Neural cell (in vitro differentiated cells): ENCODE measurements around the gene RGS10. TPM values are rescaled to one million over a fixed set of nuclear protein-coding genes. Genes with fewer than 3 reads are reported as not detected.

Source experiments
- H2AFZ ChIP-seq: fragments of 200-600, 300-800 bp; sonication (generic), shearing (Covaris generic); 2 replicates; pipeline ENCODE4 v1.6.0; 2014; ENCODE audit warnings: low read depth, mild to moderate bottlenecking, antibody characterized with exemption, low read length, moderate library complexity
- H3F3A ChIP-seq: fragments of 200-600 bp; shearing (Covaris generic); 2 replicates; pipeline ENCODE4 v1.6.1; 2016; ENCODE audit warnings: mild to moderate bottlenecking, moderate library complexity, mixed read lengths, antibody characterized with exemption, low read length; ENCODE audit not compliant: insufficient read depth, poor library complexity, severe bottlenecking
- H3K27ac ChIP-seq: fragments of 200-600, 300-800 bp; sonication (generic), shearing (Covaris generic); 2 replicates; pipeline ENCODE4 v1.5.1; 2014; ENCODE audit warnings: mild to moderate bottlenecking, low read length, moderate library complexity
- H3K27me3 ChIP-seq: fragments of 300-800, 200-600 bp; sonication (generic), shearing (Covaris generic); 2 replicates; pipeline ENCODE4 v1.6.0; 2014; ENCODE audit warnings: mild to moderate bottlenecking, low read depth, low read length, moderate library complexity; ENCODE audit not compliant: insufficient read depth
- H3K36me3 ChIP-seq: fragments of 300-800, 200-600 bp; sonication (generic), shearing (Covaris generic); 2 replicates; pipeline ENCODE4 v1.5.1; 2014; ENCODE audit warnings: mild to moderate bottlenecking, antibody characterized with exemption, low read length, moderate library complexity; ENCODE audit not compliant: insufficient read depth
- H3K4me2 ChIP-seq: fragments of 300-800, 200-600 bp; sonication (generic), shearing (Covaris generic); 2 replicates; pipeline ENCODE4 v1.6.0; 2014; ENCODE audit warnings: mild to moderate bottlenecking, low read length
- H3K4me3 ChIP-seq: fragments of 300-800, 200-600 bp; sonication (generic), shearing (Covaris generic); 2 replicates; pipeline ENCODE4 v1.5.1; 2014; ENCODE audit warnings: mild to moderate bottlenecking, low read length, moderate library complexity
- H3K79me2 ChIP-seq: fragments of 200-600 bp; shearing (Covaris generic); replicated peaks from 2 replicates; pipeline ENCODE4 v1.6.0; 2014; ENCODE audit warnings: mild to moderate bottlenecking, low read length, moderate library complexity; ENCODE audit not compliant: insufficient read depth
- H3K9ac ChIP-seq: fragments of 300-800, 200-600 bp; sonication (generic), shearing (Covaris generic); 2 replicates; pipeline ENCODE4 v1.6.1; 2016; ENCODE audit warnings: mild to moderate bottlenecking, low read length, mixed read lengths
- H3K9me2 ChIP-seq: fragments of 200-600 bp; shearing (Covaris generic); 2 replicates; pipeline ENCODE4 v1.6.1; 2016; ENCODE audit warnings: mild to moderate bottlenecking, low read length, mixed read lengths; ENCODE audit not compliant: insufficient read depth
- H3K9me3 ChIP-seq: fragments of 200-600, 300-800 bp; sonication (generic), shearing (Covaris generic); 2 replicates; pipeline ENCODE4 v1.6.1; 2016; ENCODE audit warnings: mild to moderate bottlenecking, mixed run types, low read length, moderate library complexity, mixed read lengths
- H4K20me1 ChIP-seq: fragments of 200-600 bp; shearing (Covaris generic); 2 replicates; pipeline ENCODE4 v1.6.1; 2016; ENCODE audit warnings: mild to moderate bottlenecking, mixed run types; ENCODE audit not compliant: insufficient read depth
- CTCF ChIP-seq: fragments of 450-650 bp; IDR thresholded peaks from 2 replicates; pipeline ENCODE4 v1.5.1; 2014; ENCODE audit warnings: antibody characterized with exemption, mild to moderate bottlenecking, moderate library complexity; ENCODE audit not compliant: poor library complexity, severe bottlenecking
- EP300 ChIP-seq: fragments of 450-650 bp; conservative IDR thresholded peaks from 2 replicates; pipeline ENCODE4 v1.6.1; 2014; ENCODE audit warnings: antibody characterized with exemption, mild to moderate bottlenecking, moderate library complexity; ENCODE audit not compliant: poor library complexity, severe bottlenecking
- EZH2 ChIP-seq: fragments of 200-600, 300-800 bp; shearing (Covaris generic), sonication (generic); IDR thresholded peaks from 2 replicates; pipeline ENCODE4 v1.6.1; 2014; ENCODE audit warnings: antibody characterized with exemption, low read length, borderline replicate concordance, mild to moderate bottlenecking; ENCODE audit not compliant: insufficient read depth, poor library complexity, severe bottlenecking
- MXI1 ChIP-seq: fragments of 450-650 bp; conservative IDR thresholded peaks from 2 replicates; pipeline ENCODE4 v1.6.1; 2014; ENCODE audit warnings: antibody characterized with exemption, mild to moderate bottlenecking; ENCODE audit not compliant: poor library complexity, severe bottlenecking
- POLR2AphosphoS5 ChIP-seq: IDR thresholded peaks from 2 replicates; pipeline ENCODE4 v1.6.1; 2012
- RAD21 ChIP-seq: fragments of 450-650 bp; conservative IDR thresholded peaks from 2 replicates; pipeline ENCODE4 v1.6.1; 2014; ENCODE audit warnings: antibody characterized with exemption, mild to moderate bottlenecking, moderate library complexity
- REST ChIP-seq: IDR thresholded peaks from 2 replicates; pipeline ENCODE4 v1.6.1; 2012; ENCODE audit warnings: borderline replicate concordance
- SMC3 ChIP-seq: fragments of 450-650 bp; conservative IDR thresholded peaks from 2 replicates; pipeline ENCODE4 v1.6.1; 2014; ENCODE audit warnings: antibody characterized with exemption, mild to moderate bottlenecking, moderate library complexity; ENCODE audit not compliant: poor library complexity
- TAF1 ChIP-seq: IDR thresholded peaks from 2 replicates; pipeline ENCODE4 v1.6.1; 2012; ENCODE audit warnings: low read depth
- polyA plus RNA-seq: library from polyadenylated mRNA; depleted of rRNA; stranded (reverse); fragments of >200 nt; gene quantifications from 2 replicates; pipeline ENCODE4 v1.2.3, GENCODE V29; 2014

RGS10 gene
- polyA plus RNA-seq, 1 donor from 2014 or later = 2.6 TPM

GRCh38 chr10:119521443-119522204 is 20.9 kb downstream of the RGS10 start:
- Histone ChIP-seq H3K79me2 (no peaks in the 10 kb centered on the region), H3K27me3 (no peaks in the 10 kb centered on the region), H3K9me3 (no peaks in the 10 kb centered on the region), H3K4me2 (no peak overlapping the region), H2AFZ (no peak overlapping the region), H3F3A (no peaks in the 10 kb centered on the region), H3K9me2 (no peaks in the 10 kb centered on the region), H3K9ac (no peak overlapping the region), H3K4me3 (no peak overlapping the region), H3K27ac (no peak overlapping the region), H4K20me1 (no peaks in the 10 kb centered on the region), H3K36me3 (no peaks in the 10 kb centered on the region)
- TF ChIP-seq EZH2 (no peak), EP300 (no peak), CTCF (no peak), POLR2AphosphoS5 (no peak), SMC3 (no peak), MXI1 (no peak), REST (no peak), RAD21 (no peak)

GRCh38 chr10:119520283-119520682 is 22.2 kb downstream of the RGS10 start:
- no peak overlapping the region for H3K4me2 ChIP-seq
- H3K9ac ChIP-seq = no peak overlapping the region
- TF ChIP-seq CTCF (no peak), TAF1 (no peak), RAD21 (no peak), REST (no peak), EZH2 (no peak), EP300 (no peak), POLR2AphosphoS5 (no peak), SMC3 (no peak), MXI1 (no peak)
- H3K4me3 ChIP-seq = no peak overlapping the region
- H3F3A ChIP-seq = no peaks in the 10 kb centered on the region
- no peaks in the 10 kb centered on the region for H3K79me2 ChIP-seq
- H4K20me1 ChIP-seq = no peaks in the 10 kb centered on the region
- no peak overlapping the region for H2AFZ ChIP-seq
- H3K9me3 ChIP-seq = no peaks in the 10 kb centered on the region
- H3K36me3 ChIP-seq = no peaks in the 10 kb centered on the region
- H3K27ac ChIP-seq = no peak overlapping the region
- no peaks in the 10 kb centered on the region for H3K27me3 ChIP-seq
- H3K9me2 ChIP-seq = no peaks in the 10 kb centered on the region
